OCI-LY3 (cell line): ENCODE measurements around the gene FAM228B.
"Not testable (repeated sequence)": the region's sequence is repeated elsewhere in the genome, so short reads cannot be mapped to it uniquely, and the experiment has no call there.

Experiments used
- H2AFZ ChIP-seq: fragments of 200-600, 300-600 bp; shearing (Covaris generic); 2 replicates; pipeline ENCODE4 v1.6.0; 2014; ENCODE audit warnings: antibody characterized with exemption, low read depth, low read length
- H3K27ac ChIP-seq: fragments of 200-600, 300-600 bp; sonication (generic); 2 replicates; pipeline ENCODE4 v1.5.1; 2014; ENCODE audit warnings: mild to moderate bottlenecking, low read length, moderate library complexity, mixed read lengths
- H3K27me3 ChIP-seq: fragments of 200-600, 300-600 bp; sonication (generic); 2 replicates; pipeline ENCODE4 v1.6.1; 2014; ENCODE audit warnings: low read depth, low read length, mixed read lengths
- H3K36me3 ChIP-seq: fragments of 200-600, 300-600 bp; sonication (generic); replicated peaks from 2 replicates; pipeline ENCODE3; 2014; ENCODE audit warnings: low read depth, low read length, mixed read lengths
- H3K4me1 ChIP-seq: fragments of 300-600, 200-600 bp; sonication (generic); 2 replicates; pipeline ENCODE4 v1.6.1; 2014; ENCODE audit warnings: low read length, mixed read lengths
- H3K4me2 ChIP-seq: fragments of 200-600, 300-600 bp; sonication (generic); 2 replicates; pipeline ENCODE4 v1.6.1; 2014; ENCODE audit warnings: low read length, mixed read lengths
- H3K4me3 ChIP-seq: fragments of 300-600, 200-600 bp; sonication (generic); 2 replicates; pipeline ENCODE4 v1.5.1; 2014; ENCODE audit warnings: antibody characterized with exemption, mild to moderate bottlenecking, low read length, moderate library complexity
- H3K79me2 ChIP-seq: fragments of 300-600, 200-600 bp; shearing (Covaris generic); 2 replicates; pipeline ENCODE4 v1.6.1; 2014; ENCODE audit warnings: mild to moderate bottlenecking, low read length, mixed read lengths
- H3K9ac ChIP-seq: fragments of 300-600, 200-600 bp; shearing (Covaris generic); 2 replicates; pipeline ENCODE4 v1.6.0; 2014; ENCODE audit warnings: mild to moderate bottlenecking, low read length, moderate library complexity
- H3K9me3 ChIP-seq: fragments of 200-600, 300-600 bp; shearing (Covaris generic); 2 replicates; pipeline ENCODE4 v1.6.1; 2014; ENCODE audit warnings: low read length, mixed read lengths; ENCODE audit not compliant: insufficient read depth
- H4K20me1 ChIP-seq: fragments of 200-600, 300-600 bp; sonication (generic); 2 replicates; pipeline ENCODE4 v1.6.1; 2016; ENCODE audit warnings: low read length, mixed read lengths; ENCODE audit not compliant: insufficient read depth
- CTCF ChIP-seq: fragments of 200-600, 300-600 bp; sonication (generic); IDR thresholded peaks from 2 replicates; pipeline ENCODE4 v1.5.1; 2014; ENCODE audit warnings: antibody characterized with exemption, low read length, low read depth
- EZH2phosphoT487 ChIP-seq: fragments of 200-600 bp; shearing (Covaris generic); IDR thresholded peaks from 2 replicates; pipeline ENCODE4 v1.6.1; 2018; ENCODE audit warnings: antibody characterized with exemption, mixed run types, low read depth

The FAM228B gene

GRCh38 chr2:24085200-24085489 lies 38.1 kb upstream of the FAM228B start:
- Histone ChIP-seq H3K9me3 (no peaks in the 10 kb centered on the region), H3K4me2 (peak overlapping the region; percentile 100), H3K36me3 (no peaks in the 10 kb centered on the region), H3K27me3 (no peaks in the 10 kb centered on the region), H4K20me1 (no peaks in the 10 kb centered on the region), H3K79me2 (no peaks in the 10 kb centered on the region), H3K27ac (peak overlapping the region; percentile 83; the same call in 1 of the 2 replicates), H2AFZ (peak overlapping the region; percentile 99), H3K9ac (peak overlapping the region; percentile 87), H3K4me3 (peak overlapping the region; percentile 87), H3K4me1 (peaks cover 14% of the 10 kb centered on the region)
- TF ChIP-seq CTCF (no peak), EZH2phosphoT487 (no peak)

- Histone ChIP-seq H3K79me2 (no peaks in the 10 kb centered on the region), H4K20me1 (no peaks in the 10 kb centered on the region), H3K27me3 (no peaks in the 10 kb centered on the region), H2AFZ (no peak overlapping the region), H3K27ac (no peak overlapping the region), H3K4me1 (peaks cover 14% of the 10 kb centered on the region), H3K9me3 (no peaks in the 10 kb centered on the region), H3K4me3 (no peak overlapping the region), H3K4me2 (no peak overlapping the region), H3K9ac (no peak overlapping the region), H3K36me3 (no peaks in the 10 kb centered on the region)
- TF ChIP-seq EZH2phosphoT487 (no peak), CTCF (no peak)
Observed at GRCh38 chr2:24086241-24086640, 37.0 kb upstream of the FAM228B start.

GRCh38 chr2:24087032-24087431 lies 36.2 kb upstream of the FAM228B start:
- Histone ChIP-seq H3K4me1 (peaks cover 14% of the 10 kb centered on the region), H3K4me3 (no peak overlapping the region), H4K20me1 (no peaks in the 10 kb centered on the region), H3K9ac (no peak overlapping the region), H3K27me3 (no peaks in the 10 kb centered on the region), H3K9me3 (no peaks in the 10 kb centered on the region), H3K36me3 (no peaks in the 10 kb centered on the region), H3K4me2 (no peak overlapping the region), H3K79me2 (no peaks in the 10 kb centered on the region), H2AFZ (no peak overlapping the region), H3K27ac (no peak overlapping the region)
- TF ChIP-seq EZH2phosphoT487 (no peak), CTCF (no peak)

- H3K9me3 ChIP-seq = no peaks in the 10 kb centered on the region
- H3K27me3 ChIP-seq = no peaks in the 10 kb centered on the region
- H3K4me1 ChIP-seq = peaks cover 5% of the 10 kb centered on the region
- TF ChIP-seq EZH2phosphoT487 (no peak), CTCF (no peak)
- H3K36me3 ChIP-seq = no peaks in the 10 kb centered on the region
- H3K4me3 ChIP-seq = no peak overlapping the region
- no peak overlapping the region for H3K9ac ChIP-seq
- no peak overlapping the region for H3K27ac ChIP-seq
- H2AFZ ChIP-seq = no peak overlapping the region
- H3K79me2 ChIP-seq = no peaks in the 10 kb centered on the region
- H3K4me2 ChIP-seq = no peak overlapping the region
- no peaks in the 10 kb centered on the region for H4K20me1 ChIP-seq
Observed at GRCh38 chr2:24088821-24089359, 34.4 kb upstream of the FAM228B start.

- not testable (repeated sequence) for H3K9me3 ChIP-seq, H3K4me1 ChIP-seq, H3K27me3 ChIP-seq, H3K9ac ChIP-seq, H3K36me3 ChIP-seq, H4K20me1 ChIP-seq, H3K27ac ChIP-seq, H2AFZ ChIP-seq, H3K4me3 ChIP-seq, H3K4me2 ChIP-seq, H3K79me2 ChIP-seq
Observed at GRCh38 chr2:24093270-24093669, 30.0 kb upstream of the FAM228B start.

- H3K4me1 ChIP-seq, H3K9ac ChIP-seq, H3K27me3 ChIP-seq, H3K9me3 ChIP-seq, H3K79me2 ChIP-seq, H3K4me2 ChIP-seq, H4K20me1 ChIP-seq, H3K4me3 ChIP-seq, H3K36me3 ChIP-seq, H3K27ac ChIP-seq, H2AFZ ChIP-seq: not testable (repeated sequence)
Observed at GRCh38 chr2:24095171-24095677, 28.0 kb upstream of the FAM228B start.

- not testable (repeated sequence) for H3K4me3 ChIP-seq, H4K20me1 ChIP-seq, H3K4me2 ChIP-seq, H3K79me2 ChIP-seq, H3K4me1 ChIP-seq, H3K9ac ChIP-seq, H2AFZ ChIP-seq, H3K27me3 ChIP-seq, H3K36me3 ChIP-seq, H3K9me3 ChIP-seq, H3K27ac ChIP-seq
Observed at GRCh38 chr2:24100732-24101131, 22.5 kb upstream of the FAM228B start.
